Activated naive CD4-positive, alpha-beta T cell treated with anti-CD3 and anti-CD28 coated beads, Interleukin-2, amount 50 U/mL, for 16 hours (primary cell): Measurements from ENCODE around the gene MAD1L1.
"Not testable (repeated sequence)": the region's sequence is repeated elsewhere in the genome, so short reads cannot be mapped to it uniquely, and the experiment has no call there.

Source experiments
- DNase-seq: peaks from one replicate; pipeline ENCODE4 v3.0.0-alpha.2; 2020

Gene MAD1L1

DNA sequence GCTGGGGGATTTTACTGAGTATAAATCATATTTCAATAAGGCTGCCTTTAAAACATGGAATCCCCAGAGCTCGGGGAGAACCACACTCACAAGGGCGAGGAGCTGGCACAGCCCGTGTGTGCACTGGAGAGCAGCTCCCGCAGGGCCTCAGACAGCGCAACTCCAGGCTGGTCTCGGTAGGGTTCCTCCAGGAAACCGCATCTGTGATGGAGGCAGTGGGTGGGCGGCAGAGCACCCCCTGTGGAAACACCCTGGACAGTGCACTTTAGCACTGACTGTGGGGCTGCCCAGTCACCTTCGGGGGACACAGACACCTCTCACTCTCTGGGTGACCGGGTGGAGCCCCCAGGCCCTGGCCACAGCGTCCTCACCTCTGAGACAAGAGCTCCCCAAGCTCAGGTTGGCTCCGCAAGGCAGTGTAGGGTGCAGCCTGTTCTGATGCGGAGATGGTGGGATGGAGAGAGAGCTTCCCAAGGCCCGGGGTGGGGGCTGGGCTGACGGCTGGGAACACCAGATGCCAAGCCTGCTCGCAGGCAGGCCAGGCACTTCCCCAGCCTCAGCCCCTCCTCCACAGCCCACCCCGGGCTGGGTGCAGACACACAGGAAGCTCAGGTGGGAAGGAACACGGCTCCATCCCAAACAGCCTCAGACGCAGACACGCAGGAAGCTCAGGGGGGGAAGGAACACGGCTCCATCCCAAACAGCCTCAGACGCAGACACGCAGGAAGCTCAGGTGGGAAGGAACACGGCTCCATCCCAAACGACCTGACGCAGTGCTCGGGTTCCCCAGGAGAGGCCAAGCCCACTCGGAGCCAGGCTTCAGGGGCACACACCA lies 224.4 kb downstream of the MAD1L1 start:
- DNase-seq, result peak; percentile 7

- DNase-seq, result peak; percentile 5
These were observed 225.2 kb downstream of the MAD1L1 start for GRCh38 chr7:2007551-2007950.

GRCh38 chr7:2006921-2007381 lies 225.8 kb downstream of the MAD1L1 start:
- DNase-seq, result peak; percentile 5

DNA sequence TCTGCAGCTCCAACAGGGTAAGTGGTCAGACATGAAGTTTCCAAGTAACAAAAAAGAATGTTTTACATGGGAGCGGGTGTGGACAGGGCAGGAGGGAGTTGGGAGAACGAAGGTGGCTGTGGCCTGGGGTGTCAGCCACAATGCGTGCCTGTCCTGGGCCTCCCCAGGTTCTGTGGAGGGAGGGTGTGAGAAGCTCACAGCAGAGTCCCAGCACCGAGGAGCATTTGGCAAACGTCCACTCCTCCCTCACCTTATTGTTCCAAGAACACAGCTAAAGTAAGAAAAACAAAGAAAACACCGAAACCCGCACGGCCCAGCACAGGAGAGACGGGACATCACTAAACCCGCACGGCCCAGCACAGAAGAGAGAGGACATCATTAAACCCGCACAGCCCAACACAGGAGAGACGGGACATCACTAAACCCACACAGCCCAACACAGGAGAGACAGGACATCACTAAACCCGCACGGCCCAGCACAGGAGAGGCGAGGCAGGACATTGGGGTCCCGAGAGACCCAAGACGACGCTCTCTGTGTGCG lies 226.4 kb downstream of the MAD1L1 start:
- peak; percentile 3 for DNase-seq

DNA sequence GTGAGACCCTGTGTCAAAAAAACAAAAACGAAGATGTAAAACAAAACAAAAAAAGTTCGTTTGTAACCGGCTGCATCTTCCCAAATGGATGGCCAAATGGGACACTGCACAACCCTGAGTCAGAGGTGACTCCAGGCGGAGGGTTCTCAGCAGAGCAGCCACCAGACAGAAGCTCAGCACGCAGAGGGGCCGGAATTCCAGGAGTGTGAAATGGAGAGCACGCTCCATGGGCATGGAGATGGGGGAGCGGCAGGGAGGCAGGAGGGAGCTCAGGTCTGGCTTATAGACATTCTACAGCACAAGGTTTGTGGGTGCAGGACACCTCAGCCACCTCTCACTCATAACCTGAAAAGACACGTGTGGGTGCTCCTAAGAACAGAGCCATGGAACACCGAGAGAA lies 227.0 kb downstream of the MAD1L1 start:
- no peak for DNase-seq

- peak; percentile 2 for DNase-seq
These were observed 227.7 kb downstream of the MAD1L1 start for GRCh38 chr7:2004841-2005725.

DNA sequence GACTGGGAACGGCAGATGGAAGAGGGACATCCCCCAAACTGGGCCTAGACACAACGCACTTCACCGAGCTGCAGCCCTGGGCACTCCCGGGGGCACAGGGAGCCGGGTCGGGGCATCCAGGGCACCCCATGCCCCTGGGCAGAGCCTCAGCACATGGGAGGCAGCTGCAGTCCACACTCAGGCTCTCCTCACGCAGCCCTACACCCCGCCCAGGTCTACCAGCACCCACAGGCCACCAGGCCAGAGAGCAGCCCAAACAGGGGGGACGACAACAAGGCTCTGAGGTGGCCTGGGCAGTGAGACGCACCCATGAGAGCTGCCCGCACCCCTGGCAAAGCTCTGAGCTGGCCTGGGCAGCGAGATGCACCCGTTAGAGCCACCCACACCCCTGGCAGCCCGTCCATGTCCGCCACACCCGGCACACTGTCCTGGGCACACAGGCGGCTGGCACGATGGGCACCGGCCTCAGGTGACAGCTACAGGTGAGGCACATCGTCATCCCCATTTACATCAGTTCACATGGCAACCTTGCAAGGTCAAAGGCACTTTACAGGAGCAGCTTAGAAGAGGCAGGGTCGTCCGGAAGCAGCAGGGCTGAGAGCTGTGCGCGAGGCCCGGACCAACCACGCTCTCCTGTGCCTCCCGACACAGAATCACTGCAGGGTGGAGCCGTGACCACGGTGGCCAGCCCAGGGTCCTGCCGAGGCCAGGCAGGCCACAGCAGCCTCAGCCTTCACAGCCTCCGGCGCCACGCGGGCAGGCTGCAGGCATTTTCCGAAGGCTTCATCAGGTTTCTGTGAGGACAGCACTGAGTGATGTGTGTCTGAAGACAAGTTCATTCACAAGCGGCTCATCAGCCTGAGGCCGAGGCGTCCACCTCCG lies 228.6 kb downstream of the MAD1L1 start:
- peak; percentile 7 for DNase-seq

GRCh38 chr7:2003451-2003930 lies 229.3 kb downstream of the MAD1L1 start:
- peak; percentile 6 for DNase-seq

GRCh38 chr7:2002561-2003450 lies 229.9 kb downstream of the MAD1L1 start:
- DNase-seq, result peak; percentile 4

DNA sequence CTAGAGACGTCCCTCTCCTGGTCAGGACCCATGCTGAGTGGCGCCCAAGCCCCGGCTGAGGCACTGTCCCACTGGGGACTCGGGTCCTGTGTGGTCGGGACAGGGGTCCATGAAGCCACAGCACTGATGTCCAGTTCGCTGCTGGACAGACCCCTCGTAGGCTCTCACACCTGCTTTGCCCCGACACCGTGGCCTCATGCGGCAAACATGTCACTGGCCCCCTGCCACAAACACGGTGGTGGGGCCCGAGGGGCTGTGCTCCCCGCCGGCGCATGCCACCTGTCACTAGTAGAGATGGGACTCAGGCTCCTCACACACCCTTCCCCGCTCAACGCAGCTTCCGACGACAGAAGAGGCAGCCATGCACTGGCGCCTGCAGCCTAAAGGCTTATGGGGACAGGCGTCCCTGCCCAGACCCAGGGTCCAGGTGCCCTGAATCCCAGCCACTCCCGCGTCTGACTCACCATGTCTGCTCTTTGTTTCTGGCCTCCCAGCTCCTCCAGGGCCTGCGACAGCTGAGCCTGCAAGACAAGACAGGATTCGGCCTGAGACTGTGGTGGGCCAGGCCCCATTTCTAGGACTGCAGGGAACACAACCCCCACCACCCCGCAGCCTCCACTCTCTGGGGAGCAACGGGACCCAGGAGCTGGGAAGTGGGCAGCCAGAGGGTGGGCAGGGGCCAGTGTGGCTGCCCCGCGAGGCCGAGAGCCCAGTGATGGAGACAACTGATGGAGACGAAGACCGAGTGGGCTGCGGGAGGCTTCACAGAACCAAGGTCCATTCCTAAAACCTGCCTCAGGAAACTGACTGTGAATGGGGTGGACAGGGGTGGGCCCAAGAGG lies 230.9 kb downstream of the MAD1L1 start:
- peak; percentile 9 for DNase-seq

GRCh38 chr7:2000746-2001321 lies 231.9 kb downstream of the MAD1L1 start:
- no peak for DNase-seq

GRCh38 chr7:2000153-2000687 lies 232.5 kb downstream of the MAD1L1 start:
- no peak for DNase-seq

DNA sequence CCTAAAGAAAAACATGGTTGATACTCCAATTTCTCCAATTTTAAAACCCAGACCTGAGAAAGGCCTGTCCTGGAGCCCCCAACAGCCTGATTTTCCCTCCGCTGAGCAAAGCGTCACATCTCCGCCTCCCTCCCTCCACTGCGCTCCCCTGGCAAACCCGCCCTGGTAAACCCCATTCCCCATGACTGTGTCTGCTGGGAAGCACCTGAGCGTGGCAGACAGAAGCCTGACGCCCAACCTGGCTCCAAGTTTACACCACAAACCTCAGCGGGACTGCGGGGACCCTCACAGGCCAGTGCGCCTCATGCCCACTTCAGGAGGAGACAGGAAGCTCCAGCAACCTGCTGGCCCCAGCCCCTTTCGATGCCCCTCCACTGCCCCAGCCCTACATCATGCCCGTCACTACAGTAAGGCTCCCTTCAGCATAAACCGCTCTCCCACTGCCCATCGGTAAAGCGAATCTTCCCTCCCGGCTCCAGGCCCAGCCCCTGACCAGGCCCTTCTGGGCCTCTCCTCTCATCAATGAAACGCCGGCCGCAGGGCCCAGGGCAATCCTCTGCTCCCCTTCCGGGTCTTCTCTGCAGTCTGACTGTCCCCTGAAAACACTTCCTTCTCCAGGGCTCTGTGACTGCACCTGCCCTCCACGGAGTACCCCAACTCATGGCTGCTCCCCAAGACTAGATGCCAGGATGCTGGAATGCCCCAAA lies 233.3 kb downstream of the MAD1L1 start:
- DNase-seq, result no peak

DNA sequence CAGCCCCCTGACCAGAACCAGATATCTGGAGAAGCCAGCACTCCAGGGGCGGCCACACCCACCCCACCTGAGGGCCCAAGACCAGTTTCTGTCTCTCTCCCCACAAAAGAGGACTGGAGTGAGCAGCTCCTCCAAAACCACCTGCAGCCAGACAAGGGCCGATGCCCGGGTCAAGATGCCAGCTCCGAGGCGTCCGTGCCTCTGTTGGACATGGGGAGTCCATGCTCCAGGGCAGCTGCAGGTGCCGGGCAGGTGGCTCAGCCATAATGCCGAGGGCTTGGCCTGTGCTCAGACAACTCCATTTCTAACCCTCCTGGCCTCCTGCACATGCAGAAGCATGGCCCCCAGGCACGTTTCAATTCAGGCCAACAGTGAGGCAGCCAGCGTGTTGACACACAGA lies 234.6 kb downstream of the MAD1L1 start:
- no peak for DNase-seq

DNA sequence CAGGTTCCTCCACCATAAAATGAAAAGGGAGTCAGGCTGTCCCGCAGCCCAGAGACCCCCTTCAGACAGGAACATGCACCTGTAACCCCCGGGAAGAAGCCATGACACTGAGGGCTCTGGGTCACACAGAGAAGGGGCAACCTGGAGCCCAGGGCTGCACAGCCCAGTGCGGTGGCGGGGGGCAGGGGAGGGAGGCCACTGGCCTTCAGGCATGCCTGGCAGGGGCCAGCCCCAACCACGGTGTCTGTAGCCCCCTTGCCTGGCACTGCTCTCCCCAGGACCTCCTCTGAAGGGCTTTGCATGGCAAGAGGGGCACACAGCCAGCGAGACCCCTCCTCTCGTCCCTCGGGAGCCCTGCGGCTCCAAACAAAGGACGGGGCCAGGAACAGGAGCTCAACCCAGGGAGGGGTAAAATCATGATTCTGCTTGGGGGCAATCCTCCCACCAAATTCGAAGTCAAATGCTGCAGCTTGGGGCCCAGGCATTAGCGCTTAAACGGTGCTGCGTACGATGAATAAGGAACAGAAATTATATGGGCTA lies 235.1 kb downstream of the MAD1L1 start:
- no peak for DNase-seq

DNA sequence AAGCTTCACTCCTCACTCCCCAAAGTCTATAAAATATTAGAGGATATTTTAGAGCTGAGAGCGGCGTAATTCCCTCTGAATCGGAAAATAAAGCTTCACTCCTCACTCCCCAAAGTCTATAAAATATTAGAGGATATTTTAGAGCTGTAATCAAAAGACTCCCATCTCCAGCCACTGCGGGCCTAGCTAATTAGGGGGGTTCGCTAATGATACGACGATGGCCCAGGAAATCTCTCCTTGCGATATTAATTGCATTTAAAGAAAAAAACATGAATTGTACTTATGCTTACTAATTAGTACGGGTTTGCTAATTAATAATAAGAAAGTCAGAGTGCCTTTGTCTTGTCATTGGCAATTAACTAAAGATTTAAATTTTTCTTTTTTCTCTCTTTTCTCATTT lies 235.9 kb downstream of the MAD1L1 start:
- DNase-seq, result no peak

DNA sequence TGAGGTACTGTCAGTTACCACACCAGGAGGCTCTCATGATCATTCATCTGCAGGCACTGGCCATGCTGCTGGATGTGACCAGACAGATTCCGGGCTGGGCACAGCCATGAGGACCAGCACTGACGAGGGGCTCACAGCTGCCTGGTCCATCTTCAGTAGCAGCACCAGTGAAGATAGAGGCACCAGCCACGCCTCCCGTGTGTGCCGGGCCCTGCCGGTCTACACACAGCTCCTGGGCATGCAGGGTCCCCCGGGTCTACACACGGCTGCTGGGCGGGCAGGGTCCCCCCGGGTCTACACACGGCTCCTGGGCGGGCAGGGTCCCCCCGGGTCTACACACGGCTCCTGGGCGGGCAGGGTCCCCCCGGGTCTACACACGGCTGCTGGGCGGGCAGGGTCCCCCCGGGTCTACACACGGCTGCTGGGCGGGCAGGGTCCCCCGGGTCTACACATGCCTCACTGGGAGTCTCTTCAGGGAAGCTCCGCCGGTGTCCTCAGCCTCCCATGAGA lies 236.8 kb downstream of the MAD1L1 start:
- DNase-seq, result not testable (repeated sequence)

- DNase-seq, result no peak
These were observed 237.3 kb downstream of the MAD1L1 start for GRCh38 chr7:1995426-1995825.
